Hypothalamus (tissue), 51 donors: ENCODE data around the gene TCFL5.

Experiments
- DNase-seq, 51 donors: peaks; one replicate each; lab custom pipeline; 2025; lab: John Stamatoyannopoulos, UW

The TCFL5 gene

DNA sequence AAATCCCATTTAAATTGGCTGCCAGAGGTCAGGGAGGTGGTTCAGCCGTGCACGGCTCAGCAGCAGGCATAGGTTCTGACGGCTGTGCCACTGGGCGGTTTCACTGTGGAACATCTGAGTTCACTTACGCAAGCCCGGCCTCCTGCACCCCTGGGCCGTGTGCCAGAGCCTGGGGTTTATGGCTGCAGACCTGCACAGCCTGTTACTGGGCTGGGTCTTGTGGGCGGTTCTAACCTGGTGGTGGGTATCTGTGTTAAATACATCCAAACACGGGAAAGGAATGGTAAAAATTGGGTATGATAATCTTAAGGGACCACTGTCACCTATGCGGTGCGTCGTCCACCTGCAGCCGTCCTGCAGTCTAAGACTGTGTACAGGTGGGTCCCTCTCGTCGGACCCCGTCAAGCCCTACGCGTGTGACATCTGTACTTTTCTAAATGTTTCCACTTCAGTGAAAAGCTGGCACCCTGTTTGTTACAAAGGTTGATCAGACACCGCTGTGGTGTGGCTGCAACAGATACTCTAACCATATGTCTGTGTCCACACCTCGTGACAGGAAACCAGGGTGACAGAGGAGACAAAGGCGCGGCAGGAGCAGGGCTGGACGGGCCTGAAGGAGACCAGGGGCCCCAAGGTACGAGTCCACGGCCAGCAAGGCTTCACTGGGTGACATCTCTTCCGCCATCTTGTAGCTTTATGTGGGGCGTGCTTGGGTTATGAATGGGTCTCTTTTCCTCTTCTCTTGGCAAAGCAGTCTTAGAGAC is 23.3 kb downstream of the TCFL5 start:
- no peak for DNase-seq

DNA sequence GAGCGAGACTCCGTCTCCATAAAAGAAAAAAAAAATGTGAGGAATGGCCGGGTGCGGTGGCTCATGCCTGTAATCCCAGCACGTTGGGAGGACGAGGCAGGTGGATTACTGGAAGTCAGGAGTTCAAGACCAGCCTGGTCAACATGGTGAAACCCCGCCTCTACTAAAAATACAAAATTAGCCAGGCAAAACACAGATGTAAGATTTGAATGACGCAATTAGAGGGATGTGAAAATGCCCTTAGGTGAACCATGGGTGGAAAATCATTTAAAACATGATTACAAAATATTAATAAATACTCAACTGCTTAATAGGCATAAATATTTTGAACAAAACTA is 23.9 kb downstream of the TCFL5 start:
- DNase-seq = no peak

DNA sequence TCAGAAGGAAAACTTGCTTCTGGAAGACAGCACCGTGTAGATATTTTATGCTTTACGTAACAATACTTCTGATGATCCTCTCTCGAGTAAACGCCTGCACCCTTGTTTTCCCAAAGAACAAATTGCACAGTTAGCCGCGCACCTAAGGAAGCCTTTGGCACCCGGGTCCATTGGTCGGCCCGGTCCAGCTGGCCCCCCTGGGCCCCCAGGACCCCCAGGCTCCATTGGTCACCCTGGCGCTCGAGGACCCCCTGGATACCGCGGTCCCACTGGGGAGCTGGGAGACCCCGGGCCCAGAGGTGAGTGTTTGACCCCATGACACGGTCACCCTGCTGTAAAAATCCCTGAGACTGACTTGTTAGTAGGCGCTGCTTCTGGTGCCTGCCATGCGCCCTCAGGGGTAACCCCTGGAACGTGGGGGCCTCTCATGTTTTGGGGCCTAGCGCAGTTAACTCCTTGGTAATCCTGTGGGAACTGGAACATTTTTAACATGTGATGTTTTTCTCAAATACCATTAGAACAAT is 24.6 kb downstream of the TCFL5 start:
- DNase-seq = no peak

DNA sequence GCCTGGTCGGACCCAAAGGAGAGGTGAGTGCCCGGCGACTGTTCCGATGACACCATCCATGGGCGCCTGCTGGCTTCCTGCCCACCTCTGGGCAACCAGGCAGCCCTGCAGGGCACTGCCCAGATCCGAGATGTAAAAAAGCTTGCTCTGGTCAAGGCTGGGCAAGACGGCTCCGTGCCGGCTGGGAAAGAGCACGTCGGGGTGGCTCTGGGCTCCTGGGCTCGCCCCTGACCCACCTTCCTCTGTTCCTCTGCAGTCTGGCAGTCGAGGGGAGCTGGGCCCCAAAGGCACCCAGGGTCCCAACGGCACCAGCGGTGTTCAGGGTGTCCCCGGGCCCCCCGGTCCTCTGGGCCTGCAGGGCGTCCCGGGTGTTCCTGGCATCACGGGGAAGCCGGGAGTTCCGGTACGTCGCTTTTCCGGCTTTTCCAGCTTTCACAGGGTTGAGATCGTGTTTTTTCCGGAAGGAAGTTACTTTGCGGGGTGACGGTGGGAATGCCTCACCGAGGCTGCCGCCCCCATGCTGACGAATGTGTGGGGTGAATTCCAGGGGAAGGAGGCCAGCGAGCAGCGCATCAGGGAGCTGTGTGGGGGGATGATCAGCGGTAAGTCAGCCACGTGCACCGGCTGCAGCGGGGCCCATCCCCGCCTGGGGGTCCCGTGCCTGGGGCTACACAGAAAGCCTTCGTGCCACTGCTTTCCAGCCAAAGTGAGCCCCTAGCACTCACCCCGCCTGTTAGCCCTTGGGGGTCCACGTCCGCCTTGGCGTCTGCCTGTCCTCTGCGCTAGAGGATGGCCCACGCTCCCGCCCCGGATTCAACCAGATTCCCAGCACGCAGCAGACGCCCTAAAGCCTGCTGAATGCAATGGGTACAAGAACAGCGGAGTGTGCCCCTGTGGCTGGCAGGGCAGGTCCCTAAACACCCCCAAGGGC is 25.4 kb downstream of the TCFL5 start:
- DNase-seq = no peak

DNA sequence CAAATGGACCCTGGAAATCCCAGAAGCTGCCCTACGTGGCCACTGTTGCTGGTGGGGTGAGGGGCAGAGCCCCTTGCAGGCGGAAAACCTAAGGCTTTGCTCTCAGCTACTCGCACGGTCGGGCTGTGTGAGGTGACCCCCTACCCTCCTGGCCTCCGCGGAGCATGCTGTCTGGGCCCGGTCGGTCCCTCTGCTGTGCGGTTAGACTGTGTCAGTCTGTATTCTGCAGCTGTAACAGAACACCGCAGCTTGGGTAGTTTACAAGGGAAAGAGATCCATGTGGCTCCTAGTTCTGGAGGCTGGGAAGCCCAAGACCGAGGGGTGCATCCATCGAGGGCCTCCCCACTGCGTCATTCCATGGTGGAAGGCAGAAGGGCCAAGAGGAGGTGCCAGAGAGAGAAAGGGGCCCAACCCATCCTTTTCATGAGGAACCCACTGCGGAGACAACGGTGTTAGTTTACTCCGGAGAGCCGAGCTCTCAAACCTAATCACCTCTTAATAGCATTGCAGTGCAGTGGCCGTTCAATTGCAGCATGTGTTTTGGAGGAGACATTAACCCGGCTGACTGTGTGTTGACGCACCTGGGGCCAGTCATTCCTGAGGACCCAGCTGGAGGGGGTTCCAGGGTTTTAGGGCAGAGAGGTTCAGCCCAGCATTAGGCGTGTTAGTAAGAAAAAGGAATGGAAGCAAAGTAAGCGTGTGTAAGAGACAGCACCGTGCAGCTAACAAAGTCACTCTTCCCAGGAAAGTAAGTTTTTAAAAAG is 26.5 kb downstream of the TCFL5 start:
- no peak for DNase-seq

DNA sequence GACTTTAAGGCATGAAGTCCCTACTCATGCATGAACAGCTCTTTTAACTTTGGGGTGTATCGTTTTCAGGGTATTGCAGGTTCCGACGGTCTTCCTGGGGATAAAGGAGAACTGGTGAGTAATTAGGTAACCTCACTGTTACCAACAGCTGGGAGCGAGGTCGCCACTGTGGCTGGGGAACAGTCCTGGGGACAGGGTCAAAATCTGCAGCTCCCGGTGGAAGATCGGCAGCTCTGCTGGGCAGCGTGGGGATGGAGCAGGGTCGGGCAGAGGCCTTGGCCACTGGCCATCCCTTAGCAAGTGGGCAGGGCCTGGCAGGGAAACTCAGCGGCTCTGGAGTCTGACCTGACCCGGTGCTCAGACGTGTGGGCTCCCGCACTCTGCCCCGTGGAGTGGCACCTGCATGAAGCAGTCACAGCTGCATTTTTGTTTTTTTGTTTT is 28.7 kb downstream of the TCFL5 start:
- no peak for DNase-seq

DNA sequence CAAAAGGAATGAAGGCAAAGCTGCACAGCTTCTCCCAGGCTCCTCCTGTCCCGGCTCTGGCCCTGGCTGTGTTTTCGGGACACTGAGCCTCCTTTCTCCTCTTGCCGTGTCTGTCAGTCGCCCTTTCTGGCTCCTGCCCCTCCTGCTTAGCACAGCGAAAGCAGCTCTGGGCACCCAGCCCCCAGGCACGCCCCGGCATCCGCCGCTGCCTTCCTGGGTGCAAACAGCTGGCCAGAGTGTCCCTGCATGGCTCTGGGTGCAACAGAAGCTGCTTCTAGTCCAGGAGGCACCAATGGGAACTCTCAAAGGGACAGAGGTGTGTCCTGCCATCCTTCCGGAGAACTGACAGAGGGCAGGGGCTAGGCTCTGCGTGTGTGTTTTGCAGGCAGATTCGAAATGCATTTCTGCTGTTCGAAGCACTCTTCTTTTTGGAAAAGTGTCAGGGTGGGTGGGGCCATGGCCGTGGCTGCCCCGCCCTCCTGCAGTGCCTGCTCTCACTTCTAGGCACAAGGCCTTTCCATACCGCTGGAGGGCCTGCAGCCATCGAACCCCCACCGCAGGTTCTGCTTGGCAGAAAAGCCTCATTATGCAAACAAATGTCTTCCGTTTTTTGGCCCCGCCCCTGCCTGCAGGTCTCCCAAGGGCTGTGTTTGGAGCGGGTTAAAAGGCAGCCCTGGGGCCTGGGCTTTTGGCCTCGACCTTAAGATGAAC is 29.3 kb downstream of the TCFL5 start:
- peak in 1 of 51 donors; percentile 15 for DNase-seq

DNA sequence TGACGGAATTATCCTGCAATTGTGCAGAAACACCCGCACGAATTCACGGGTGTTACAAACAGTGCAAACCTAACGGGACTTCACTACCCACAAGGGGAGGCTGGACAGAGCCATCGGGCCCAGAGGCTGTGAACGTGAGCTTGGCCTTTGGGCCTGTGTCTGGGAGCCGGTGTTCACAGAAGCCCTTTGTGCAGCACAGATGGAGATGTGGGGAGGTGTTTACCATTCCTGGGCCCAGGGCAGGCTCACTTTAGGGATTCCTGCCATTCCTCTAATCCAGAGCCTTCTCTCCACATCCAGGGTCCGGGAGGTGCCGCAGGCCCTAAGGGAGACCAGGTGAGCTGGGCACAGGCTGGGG is 29.8 kb downstream of the TCFL5 start:
- DNase-seq = no peak

DNA sequence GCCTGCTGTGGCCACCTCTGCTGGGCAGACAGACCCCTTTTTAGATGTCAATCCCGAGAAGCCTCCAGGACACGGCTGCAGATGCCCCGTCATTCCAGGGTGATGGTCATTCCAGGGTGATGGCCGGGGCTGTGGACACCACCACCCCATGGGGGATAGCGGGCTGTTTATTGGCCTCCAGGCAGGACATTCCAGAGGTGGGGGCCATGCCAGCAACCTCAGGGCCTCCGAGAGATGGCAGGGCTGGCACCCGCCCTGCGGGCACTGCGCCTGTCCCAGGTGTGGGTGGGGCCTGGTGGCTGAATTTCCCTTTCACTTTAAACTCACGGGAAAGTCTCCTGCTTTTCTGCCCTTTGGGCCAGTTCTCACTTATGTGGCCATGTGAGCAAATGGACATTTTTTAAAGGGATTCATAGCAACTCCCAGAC is 30.2 kb downstream of the TCFL5 start:
- no peak for DNase-seq

DNA sequence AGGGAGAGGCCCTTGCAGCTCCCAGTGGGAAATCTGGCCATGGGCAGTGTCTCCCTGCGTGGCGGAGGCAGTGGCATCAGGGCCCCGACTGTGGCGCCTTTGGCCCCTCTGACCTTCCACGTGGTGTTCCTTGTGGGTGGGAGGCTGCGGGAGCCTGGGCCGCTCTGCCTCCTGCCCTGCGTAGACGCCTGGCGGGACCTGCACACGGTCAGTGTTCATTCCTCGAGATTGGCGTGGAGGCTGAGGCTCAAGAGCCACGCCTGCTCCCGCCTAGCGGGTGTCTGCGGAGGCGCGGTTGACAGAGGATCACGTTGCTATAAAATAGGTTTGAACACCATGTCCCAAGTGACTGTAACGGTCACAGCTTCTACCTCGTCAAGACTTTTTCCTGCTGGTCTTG is 30.8 kb downstream of the TCFL5 start:
- DNase-seq = no peak

DNA sequence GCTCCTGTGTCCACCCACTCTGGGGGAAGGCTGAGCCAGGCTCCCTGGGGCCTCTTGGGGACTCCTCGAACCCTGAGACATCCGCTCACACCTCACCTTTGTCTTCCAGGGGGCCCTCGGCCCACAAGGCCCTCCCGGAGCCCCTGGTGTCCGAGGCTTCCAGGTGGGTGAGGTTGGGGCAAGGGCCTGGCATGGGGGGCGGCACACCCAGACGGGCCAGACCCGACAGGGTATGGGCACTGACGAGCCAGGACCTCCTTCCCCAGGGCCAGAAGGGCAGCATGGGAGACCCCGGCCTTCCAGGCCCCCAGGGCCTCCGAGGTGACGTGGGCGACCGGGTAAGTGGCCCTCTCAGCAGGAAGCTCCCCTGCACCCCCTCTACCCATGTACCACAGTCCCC is 31.4 kb downstream of the TCFL5 start:
- no peak for DNase-seq

DNA sequence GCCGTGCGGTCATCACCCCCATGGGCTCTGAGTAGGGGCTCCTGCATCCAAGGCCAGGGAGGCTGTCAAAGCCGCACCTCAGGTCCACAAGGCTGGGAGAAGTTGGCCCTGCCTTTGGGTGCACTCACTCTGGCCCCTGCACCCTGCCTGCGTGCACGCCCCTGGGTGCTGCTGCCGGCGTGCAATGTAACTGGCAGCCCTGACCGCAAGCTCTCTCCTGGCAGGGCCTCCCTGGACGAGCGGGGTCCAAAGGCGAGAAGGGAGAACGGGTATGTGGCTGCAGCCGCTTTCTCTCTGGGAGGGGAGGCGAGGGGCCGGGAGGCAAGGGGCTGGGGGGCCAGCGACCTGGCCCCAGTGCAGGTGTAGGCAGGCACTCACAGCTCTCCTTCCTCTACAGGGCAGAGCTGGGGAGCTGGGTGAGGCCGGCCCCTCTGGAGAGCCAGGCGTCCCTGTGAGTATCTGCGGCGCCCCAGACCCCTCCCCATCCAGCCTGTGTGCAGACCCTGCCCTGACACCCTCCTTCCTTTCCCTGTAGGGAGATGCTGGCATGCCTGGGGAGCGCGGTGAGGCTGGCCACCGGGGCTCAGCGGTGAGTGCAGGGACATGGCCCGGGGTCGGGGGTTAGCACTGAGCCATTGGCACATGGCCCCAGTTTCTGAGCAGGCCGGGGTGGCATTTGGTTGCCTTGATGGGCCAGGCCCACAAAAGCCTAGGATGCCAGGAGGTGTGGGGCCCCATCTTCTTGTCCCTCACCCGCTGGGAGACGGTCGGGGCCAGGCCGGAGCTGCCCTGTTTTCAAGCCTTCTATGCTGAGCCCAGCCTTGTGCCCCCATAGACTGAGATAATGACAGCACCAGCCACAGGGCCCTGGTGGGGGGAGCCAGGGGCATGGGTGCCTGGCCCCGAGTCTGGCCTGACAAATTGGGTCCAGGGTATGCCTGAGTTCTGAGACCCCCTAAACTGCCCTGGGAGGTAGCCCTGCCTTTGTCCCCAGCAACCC is 32.1 kb downstream of the TCFL5 start:
- DNase-seq = no peak

DNA sequence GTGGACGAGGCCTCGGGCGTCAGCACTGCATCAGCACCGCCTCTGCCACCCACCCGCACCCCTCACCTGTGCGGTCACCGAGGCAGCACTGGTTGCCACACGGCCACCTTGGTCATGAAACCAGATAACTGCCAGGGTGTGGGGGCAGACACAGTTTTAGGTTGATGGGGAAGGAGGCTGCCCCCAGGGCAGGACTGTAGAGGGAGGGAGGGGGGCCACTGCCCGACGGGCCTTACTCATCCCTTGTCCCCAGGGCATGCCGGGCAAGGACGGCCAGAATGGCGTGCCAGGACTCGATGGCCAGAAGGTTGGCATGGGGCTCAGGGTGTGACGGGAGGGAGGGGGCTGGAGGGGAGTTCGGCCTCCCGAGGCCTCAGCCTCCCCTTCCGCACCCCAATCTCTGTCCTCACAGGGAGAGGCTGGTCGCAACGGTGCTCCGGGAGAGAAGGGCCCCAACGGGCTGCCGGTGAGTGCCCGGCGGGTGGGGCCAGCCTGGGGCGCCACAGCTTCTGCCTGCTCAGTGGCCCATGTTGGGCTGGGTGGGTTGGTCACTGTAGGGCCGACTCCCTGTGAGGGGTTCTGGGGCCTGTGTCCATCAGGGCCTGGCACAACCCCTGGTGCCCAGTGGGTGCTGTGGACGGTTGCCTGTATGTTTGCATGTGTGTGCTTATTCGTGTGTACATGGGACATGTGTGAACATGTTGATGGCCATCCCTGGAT is 33.0 kb downstream of the TCFL5 start:
- no peak for DNase-seq

DNA sequence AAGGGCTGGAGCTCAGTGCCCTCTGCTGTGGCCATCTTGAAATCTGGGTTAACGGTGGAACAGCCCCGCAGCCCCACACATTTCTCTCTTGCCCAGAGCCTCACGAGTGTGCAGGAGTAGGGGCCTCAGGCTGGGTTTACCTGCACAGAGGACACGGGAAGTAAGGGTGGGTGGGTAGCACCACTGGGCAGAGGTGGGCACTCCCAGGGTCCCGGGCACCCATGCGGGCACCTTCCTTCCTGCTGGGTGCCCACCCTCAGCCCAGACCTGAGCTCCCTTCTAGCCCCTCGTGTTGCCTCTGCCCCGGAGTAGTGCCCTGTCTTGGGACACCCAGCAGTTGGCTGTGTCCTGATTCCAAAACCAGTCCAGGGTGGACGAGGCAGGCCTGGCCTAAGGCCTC is 33.6 kb downstream of the TCFL5 start:
- DNase-seq = no peak

DNA sequence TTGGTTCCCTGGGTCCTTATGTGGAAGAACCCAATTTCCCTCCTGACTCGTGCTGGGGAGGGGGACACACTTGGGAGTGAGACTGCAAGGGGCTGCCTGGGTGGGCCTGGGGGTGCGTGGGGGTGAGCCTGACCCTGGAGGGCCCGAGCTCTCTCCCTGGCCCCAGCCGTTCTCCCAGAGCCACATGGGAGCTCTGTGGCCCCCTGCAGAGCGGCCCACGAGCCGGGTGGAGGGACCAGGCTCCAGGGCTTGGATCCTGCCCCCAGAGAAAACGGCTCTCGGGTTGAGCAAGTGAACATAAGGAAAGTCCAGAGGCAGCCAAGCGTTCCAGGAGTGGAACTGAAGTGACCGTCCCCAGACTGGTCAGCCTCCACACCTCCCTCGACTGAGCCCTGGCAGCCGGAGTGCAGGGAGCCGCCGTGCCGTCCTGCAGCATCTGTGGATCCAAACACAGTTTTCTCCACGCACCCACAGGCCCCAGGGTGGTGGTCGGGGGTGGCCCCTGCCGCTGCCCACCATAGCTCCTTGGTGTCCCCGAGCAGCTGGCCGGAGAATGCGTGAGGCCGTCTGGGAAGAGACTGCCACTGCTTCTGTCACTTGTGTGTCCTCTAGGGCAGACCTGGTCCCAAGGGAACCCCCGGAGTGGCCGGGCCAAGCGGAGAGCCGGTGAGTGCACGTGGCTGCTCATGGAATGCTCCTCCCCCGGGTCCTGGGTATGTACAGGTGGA is 34.1 kb downstream of the TCFL5 start:
- no peak for DNase-seq

DNA sequence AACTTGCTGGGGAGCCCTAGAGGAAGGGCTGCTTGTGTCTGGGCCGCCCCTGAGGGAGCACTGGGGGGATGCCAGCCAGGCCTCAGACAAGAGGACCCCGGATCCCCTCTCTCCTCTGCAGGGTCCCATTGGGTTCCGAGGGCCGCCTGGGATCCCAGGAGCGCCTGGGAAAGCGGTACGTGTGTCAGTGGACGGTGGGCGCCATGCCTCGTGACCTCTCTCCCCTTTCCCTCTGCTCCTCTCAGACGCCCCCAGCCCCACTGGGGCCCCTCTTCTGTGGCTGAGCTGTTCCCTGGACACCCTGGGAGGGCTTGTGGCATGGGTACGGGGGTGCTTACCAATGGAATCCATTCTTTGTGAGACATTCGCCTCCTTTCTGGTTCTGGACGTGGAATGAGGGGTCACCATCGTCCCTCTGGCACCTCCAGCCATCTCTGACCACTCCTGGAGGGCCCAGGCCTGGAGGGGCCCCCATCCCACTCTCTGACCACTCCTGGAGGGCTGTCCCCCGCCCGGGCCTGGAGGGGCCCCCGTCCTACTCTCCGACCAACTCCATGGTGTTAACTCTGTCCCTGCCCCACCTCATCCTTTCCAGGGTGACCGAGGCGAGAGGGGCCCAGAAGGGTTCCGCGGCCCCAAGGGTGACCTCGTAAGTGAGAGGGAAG is 34.8 kb downstream of the TCFL5 start:
- no peak for DNase-seq

DNA sequence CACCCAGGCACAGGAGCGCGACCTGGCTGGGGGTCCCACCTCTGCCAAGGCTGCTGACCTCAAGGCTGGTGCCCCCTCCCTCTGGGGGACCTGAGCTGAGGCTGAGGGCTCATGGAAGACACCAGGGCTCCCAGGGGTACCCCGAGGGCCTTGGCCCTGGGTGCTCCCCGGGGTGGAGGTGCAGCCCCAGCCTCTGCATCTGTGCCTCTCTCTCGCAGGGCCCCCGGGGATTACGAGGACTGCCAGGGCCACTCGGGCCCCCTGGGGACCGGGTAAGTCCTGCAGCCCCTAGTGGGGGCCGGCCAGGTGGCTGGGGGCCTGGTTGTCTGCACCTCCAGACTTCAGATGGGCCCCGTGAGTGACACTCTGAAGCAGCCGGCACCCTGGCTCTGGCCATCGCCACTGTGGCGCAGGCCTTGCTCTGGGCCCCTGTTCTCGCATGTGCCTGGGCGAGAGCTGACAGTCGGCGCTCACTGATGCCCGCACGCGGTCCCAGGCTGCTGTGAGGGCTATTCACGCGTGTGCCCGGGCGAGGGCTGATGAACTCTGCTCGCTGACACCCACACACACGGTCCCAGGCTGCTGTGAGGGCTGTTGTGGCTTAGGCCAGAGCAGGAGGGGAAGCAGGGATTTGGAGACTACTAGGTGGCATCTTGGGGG is 35.5 kb downstream of the TCFL5 start:
- no peak for DNase-seq
